Colonic mucosa (tissue), 4 donors: ENCODE results near the gene DEK. TPM values are rescaled to one million over a fixed set of nuclear protein-coding genes. Genes with fewer than 3 reads are reported as not detected.

ENCODE experiments used
- DNase-seq: peaks from one replicate; pipeline ENCODE4 v3.0.0-alpha.2; 2020
- H3K27ac ChIP-seq: fragments of 200-600 bp; one replicate; pipeline ENCODE4 v1.8.0; 2021
- H3K27me3 ChIP-seq: fragments of 200-600 bp; one replicate; pipeline ENCODE4 v1.8.0; 2021
- H3K36me3 ChIP-seq: fragments of 200-600 bp; one replicate; pipeline ENCODE4 v1.8.0; 2021
- H3K4me1 ChIP-seq: fragments of 200-600 bp; one replicate; pipeline ENCODE4 v1.8.0; 2021; ENCODE audit warnings: mild to moderate bottlenecking
- H3K4me3 ChIP-seq: fragments of 200-600 bp; one replicate; pipeline ENCODE4 v1.8.0; 2021
- H3K9ac ChIP-seq, 2 donors: one replicate each; pipeline ENCODE4 v1.7.0; 2013; ENCODE audit warnings: control low read depth in 2 of 2, low read depth in 2 of 2, low read length in 2 of 2
- H3K9me3 ChIP-seq: fragments of 200-600 bp; one replicate; pipeline ENCODE4 v1.8.0; 2021
- intact Hi-C: fragments of 100-400 bp; cut with DNase I; formaldehyde crosslinking; loops from one replicate; pipeline ENCODE4 v1.14.1; 2022
- total RNA-seq, 2 donors: library from RNA; stranded (reverse); fragmentation: NEBNext Ultra II Directional in 1 of 2; extraction: Animal tissue kit (Norgen Biotek cat#: 25700) in 1 of 2; gene quantifications; one replicate each; pipeline ENCODE4 v1.2.1, GENCODE V29; 2021
- TF ChIP-seq, protein P1 (sequence below): fragments of 200-600 bp; IDR thresholded peaks from one replicate; pipeline ENCODE4 v1.8.0; 2022; ENCODE audit warnings: antibody characterized with exemption, mild to moderate bottlenecking
- donor health status: healthy.
- donor health status: DM: no; HTN: no; CAD: no.
- donor health status: DM: no; HTN: no; CAD: no.

The DEK gene
- total RNA-seq, 2 donors from 2014 or later: 113 to 145 TPM

- intact Hi-C loops: no loop called here
- H3K4me3 ChIP-seq: no peak overlapping the region
- H3K4me1 ChIP-seq: no peaks in the 10 kb centered on the region
- TF ChIP-seq, protein P1, sequence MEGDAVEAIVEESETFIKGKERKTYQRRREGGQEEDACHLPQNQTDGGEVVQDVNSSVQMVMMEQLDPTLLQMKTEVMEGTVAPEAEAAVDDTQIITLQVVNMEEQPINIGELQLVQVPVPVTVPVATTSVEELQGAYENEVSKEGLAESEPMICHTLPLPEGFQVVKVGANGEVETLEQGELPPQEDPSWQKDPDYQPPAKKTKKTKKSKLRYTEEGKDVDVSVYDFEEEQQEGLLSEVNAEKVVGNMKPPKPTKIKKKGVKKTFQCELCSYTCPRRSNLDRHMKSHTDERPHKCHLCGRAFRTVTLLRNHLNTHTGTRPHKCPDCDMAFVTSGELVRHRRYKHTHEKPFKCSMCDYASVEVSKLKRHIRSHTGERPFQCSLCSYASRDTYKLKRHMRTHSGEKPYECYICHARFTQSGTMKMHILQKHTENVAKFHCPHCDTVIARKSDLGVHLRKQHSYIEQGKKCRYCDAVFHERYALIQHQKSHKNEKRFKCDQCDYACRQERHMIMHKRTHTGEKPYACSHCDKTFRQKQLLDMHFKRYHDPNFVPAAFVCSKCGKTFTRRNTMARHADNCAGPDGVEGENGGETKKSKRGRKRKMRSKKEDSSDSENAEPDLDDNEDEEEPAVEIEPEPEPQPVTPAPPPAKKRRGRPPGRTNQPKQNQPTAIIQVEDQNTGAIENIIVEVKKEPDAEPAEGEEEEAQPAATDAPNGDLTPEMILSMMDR: no peak
- H3K9ac ChIP-seq: no peak overlapping the region
- no peak overlapping the region for H3K27ac ChIP-seq
- no peak for DNase-seq
- no peaks in the 10 kb centered on the region for H3K9me3 ChIP-seq
- H3K36me3 ChIP-seq: no peaks in the 10 kb centered on the region
- H3K27me3 ChIP-seq: no peaks in the 10 kb centered on the region
Measured at GRCh38 chr6:18270216-18270615, 5.9 kb upstream of the DEK start.

DNA sequence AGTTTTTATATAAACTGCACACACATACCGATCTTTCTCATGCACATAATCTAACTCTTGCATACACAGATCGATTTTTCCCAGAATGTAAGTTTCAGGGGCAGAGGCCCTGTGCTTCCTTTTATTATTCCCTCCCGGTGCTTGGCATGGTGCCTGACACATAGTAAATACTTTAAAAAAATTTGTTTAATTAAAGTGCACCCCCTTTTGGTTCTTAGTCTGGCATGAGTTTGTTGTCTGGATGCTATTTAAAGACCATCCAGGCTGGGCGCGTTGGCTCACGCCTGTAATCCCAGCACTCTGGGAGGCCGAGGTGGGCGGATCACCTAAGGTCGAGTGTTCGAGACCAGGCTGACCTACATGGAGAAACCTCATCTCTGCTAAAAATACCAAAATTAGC lies 5.4 kb upstream of the DEK start:
- TF ChIP-seq, protein P1: no peak
- Histone ChIP-seq H3K9me3 (no peaks in the 10 kb centered on the region), H3K27ac (no peak overlapping the region), H3K9ac (no peak overlapping the region), H3K27me3 (no peaks in the 10 kb centered on the region), H3K4me3 (no peak overlapping the region), H3K36me3 (no peaks in the 10 kb centered on the region), H3K4me1 (no peaks in the 10 kb centered on the region)
- intact Hi-C loops: no loop called here
- no peak for DNase-seq

DNA sequence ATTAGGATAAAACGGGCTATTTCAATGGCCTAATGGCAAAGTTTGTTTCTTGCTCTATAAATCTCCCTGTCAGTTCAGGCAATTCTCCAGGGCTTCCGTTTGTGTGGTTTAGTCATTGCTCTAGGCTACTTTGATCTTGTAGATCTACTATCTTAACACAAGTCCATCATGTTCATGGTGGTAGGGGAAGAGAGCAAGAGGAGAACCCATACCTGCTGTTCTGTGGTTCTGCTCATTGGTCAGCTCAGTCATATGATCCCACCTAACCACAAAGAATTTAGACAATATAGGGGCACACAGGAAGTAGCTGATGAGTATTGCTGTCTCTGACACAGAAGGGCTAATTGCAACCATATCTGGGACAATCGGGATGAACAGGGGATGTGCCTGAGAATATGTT lies 4.9 kb upstream of the DEK start:
- intact Hi-C loops: no loop called here

GRCh38 chr6:18268066-18268465 lies 3.7 kb upstream of the DEK start:
- TF ChIP-seq, protein P1: no peak

More for the DNA sequence above, 4.9 kb upstream of the DEK start:
- Histone ChIP-seq H3K9me3 (no peaks in the 10 kb centered on the region), H3K4me3 (no peak overlapping the region), H3K4me1 (no peaks in the 10 kb centered on the region), H3K27ac (no peak overlapping the region), H3K27me3 (no peaks in the 10 kb centered on the region), H3K36me3 (no peaks in the 10 kb centered on the region), H3K9ac (no peak overlapping the region)
- TF ChIP-seq, protein P1: no peak
- DNase-seq: no peak

GRCh38 chr6:18266523-18266912 lies 2.2 kb upstream of the DEK start:
- Histone ChIP-seq H3K9ac (no peak overlapping the region), H3K4me3 (no peak overlapping the region), H3K27me3 (no peaks in the 10 kb centered on the region), H3K36me3 (no peaks in the 10 kb centered on the region), H3K27ac (no peak overlapping the region), H3K4me1 (no peaks in the 10 kb centered on the region), H3K9me3 (no peaks in the 10 kb centered on the region)
- no peak for DNase-seq
- intact Hi-C loops: no loop called here
- TF ChIP-seq, protein P1: no peak

More at GRCh38 chr6:18268066-18268465, 3.7 kb upstream of the DEK start:
- intact Hi-C loops: no loop called here
- no peak for DNase-seq
- Histone ChIP-seq H3K27me3 (no peaks in the 10 kb centered on the region), H3K36me3 (no peaks in the 10 kb centered on the region), H3K27ac (no peak overlapping the region), H3K4me1 (no peaks in the 10 kb centered on the region), H3K9me3 (no peaks in the 10 kb centered on the region), H3K9ac (no peak overlapping the region), H3K4me3 (no peak overlapping the region)
